Measurements from ENCODE around the gene TRH. TPM values are rescaled to one million over a fixed set of nuclear protein-coding genes. Genes with fewer than 3 reads are reported as not detected.

Gene TRH
- total and polyA plus RNA-seq, 9 of the 15 experiments (the other 6 are each of a cell fraction or from before 2014, with no cell fraction given): not detected

- H3K27ac ChIP-seq (ENCODE audit: extremely low read depth, low read depth, low read length): no peak overlapping the region
- no peak overlapping the region for H2AFZ ChIP-seq (ENCODE audit: low read depth, low read length)
- no peak overlapping the region for H3K4me3 ChIP-seq
- no TSS peak for BruUV-seq (replicated peaks)
- no peak overlapping the region for H3K4me2 ChIP-seq (ENCODE audit: insufficient read depth, low read length)
- TF ChIP-seq LEF1 (IDR thresholded peaks at IDR 0.05) (no peak), SMARCE1 (IDR thresholded peaks at IDR 0.05) (no peak), GATAD2B (IDR thresholded peaks at IDR 0.05; ENCODE audit: borderline replicate concordance) (no peak), THRAP3 (IDR thresholded peaks at IDR 0.05; ENCODE audit: borderline replicate concordance) (no peak), ZNF75A (CRISPR knock-in tag; IDR thresholded peaks at IDR 0.05) (no peak), SNIP1 (IDR thresholded peaks at IDR 0.05; ENCODE audit: low read depth) (no peak), DIDO1 (tag; IDR thresholded peaks at IDR 0.05; ENCODE audit: low read depth) (no peak), TCFL5 (CRISPR knock-in tag; conservative IDR thresholded peaks at IDR 0.05) (no peak), DMBX1 (CRISPR knock-in tag; IDR thresholded peaks at IDR 0.05; ENCODE audit: borderline replicate concordance) (no peak), HDAC8 (tag; IDR thresholded peaks at IDR 0.05) (no peak), FOXP4 (CRISPR knock-in tag; IDR thresholded peaks at IDR 0.05; ENCODE audit: borderline replicate concordance) (no peak), NBN (IDR thresholded peaks at IDR 0.05; ENCODE audit: low read depth) (no peak), NFE2 (IDR thresholded peaks at IDR 0.05; ENCODE audit: low read depth) (no peak)
- TF ChIP-seq, protein P1, sequence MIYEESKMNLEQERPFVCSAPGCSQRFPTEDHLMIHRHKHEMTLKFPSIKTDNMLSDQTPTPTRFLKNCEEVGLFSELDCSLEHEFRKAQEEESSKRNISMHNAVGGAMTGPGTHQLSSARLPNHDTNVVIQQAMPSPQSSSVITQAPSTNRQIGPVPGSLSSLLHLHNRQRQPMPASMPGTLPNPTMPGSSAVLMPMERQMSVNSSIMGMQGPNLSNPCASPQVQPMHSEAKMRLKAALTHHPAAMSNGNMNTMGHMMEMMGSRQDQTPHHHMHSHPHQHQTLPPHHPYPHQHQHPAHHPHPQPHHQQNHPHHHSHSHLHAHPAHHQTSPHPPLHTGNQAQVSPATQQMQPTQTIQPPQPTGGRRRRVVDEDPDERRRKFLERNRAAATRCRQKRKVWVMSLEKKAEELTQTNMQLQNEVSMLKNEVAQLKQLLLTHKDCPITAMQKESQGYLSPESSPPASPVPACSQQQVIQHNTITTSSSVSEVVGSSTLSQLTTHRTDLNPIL (CRISPR knock-in tag; IDR thresholded peaks at IDR 0.05): no peak
- TF ChIP-seq, protein P2, sequence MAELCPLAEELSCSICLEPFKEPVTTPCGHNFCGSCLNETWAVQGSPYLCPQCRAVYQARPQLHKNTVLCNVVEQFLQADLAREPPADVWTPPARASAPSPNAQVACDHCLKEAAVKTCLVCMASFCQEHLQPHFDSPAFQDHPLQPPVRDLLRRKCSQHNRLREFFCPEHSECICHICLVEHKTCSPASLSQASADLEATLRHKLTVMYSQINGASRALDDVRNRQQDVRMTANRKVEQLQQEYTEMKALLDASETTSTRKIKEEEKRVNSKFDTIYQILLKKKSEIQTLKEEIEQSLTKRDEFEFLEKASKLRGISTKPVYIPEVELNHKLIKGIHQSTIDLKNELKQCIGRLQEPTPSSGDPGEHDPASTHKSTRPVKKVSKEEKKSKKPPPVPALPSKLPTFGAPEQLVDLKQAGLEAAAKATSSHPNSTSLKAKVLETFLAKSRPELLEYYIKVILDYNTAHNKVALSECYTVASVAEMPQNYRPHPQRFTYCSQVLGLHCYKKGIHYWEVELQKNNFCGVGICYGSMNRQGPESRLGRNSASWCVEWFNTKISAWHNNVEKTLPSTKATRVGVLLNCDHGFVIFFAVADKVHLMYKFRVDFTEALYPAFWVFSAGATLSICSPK (IDR thresholded peaks at IDR 0.05; ENCODE audit: borderline replicate concordance): no peak
- 0% methylated on average over 5 of the region's 5 CpGs for WGBS (ENCODE audit: insufficient coverage, low coverage, missing lambda C conversion rate)
- no peaks in the 10 kb centered on the region for H3K36me3 ChIP-seq (ENCODE audit: control insufficient read depth, insufficient read depth, low read length)
- no peaks in the 10 kb centered on the region for H3K79me2 ChIP-seq (ENCODE audit: control insufficient read depth, insufficient read depth, low read length)
- H3K4me1 ChIP-seq (replicated peaks in 1 of 2; ENCODE audit: control insufficient read depth in 2 of 2, insufficient read depth in 2 of 2, low read length in 2 of 2): no peaks in the 10 kb centered on the region
- ATAC-seq (no peak), FAIRE-seq (no peak), DNase-seq (ENCODE audit: extremely low read depth in 1 of 4, low spot score in 3 of 4) (no peak)
- intact Hi-C loops (cut with micrococcal nuclease) (no loop called here), in situ Hi-C loops (cut with MboI) (no loop called here)
- H3K9me1 ChIP-seq (ENCODE audit: control insufficient read depth, insufficient read depth, low read length): no peaks in the 10 kb centered on the region
- ChIA-PET CTCF (ENCODE audit: low intra/inter-chr PET ratio) (no interaction called here), POLR2A (no interaction called here)
- no peaks in the 10 kb centered on the region for H4K20me1 ChIP-seq (replicated peaks; ENCODE audit: control insufficient read depth, insufficient read depth, low read length)
- H3K9me3 ChIP-seq (replicated peaks; ENCODE audit: control insufficient read depth, insufficient read depth, low read depth, low read length): no peaks in the 10 kb centered on the region
- peaks cover 6 to 31% of the 10 kb centered on the region in 2 experiments for H3K27me3 ChIP-seq (ENCODE audit: control insufficient read depth in 2 of 2, insufficient read depth in 2 of 2, low read length in 2 of 2)
- H3K9ac ChIP-seq (ENCODE audit: insufficient read depth in 1 of 2, low read depth in 2 of 2, low read length in 2 of 2): no peak overlapping the region
Measured at GRCh38 chr3:129961141-129961541, 13.4 kb upstream of the TRH start.

Measured in K562 (cell line).